ENCODE results near the gene CNN2. TPM values are rescaled to one million over a fixed set of nuclear protein-coding genes. Genes with fewer than 3 reads are reported as not detected.

The CNN2 gene
- total and polyA plus RNA-seq, 2 of the 13 experiments (the other 11 are each of a cell fraction or from before 2014, with no cell fraction given): 63.6 to 70.0 TPM

GRCh38 chr19:993361-993830 lies 33.0 kb upstream of the CNN2 start (continued):
- TF ChIP-seq PAXIP1 (CRISPR knock-in tag; conservative IDR thresholded peaks at IDR 0.05): peak; percentile 92
- TF ChIP-seq NR2F6 (IDR thresholded peaks at IDR 0.05): peak; percentile 84
- peak; percentile 93 for TF ChIP-seq NR2F6 (CRISPR knock-in tag; IDR thresholded peaks at IDR 0.05)
- peak; percentile 96 for TF ChIP-seq PPARG (CRISPR knock-in tag; conservative IDR thresholded peaks at IDR 0.05)
- TF ChIP-seq FOXK2 (IDR thresholded peaks at IDR 0.05): no peak
- 0 out of 2 replicates have a peak, but pooled peaks have one; percentile 46 for TF ChIP-seq ATF2 (CRISPR knock-in tag; IDR thresholded peaks at IDR 0.05)
- TF ChIP-seq FOXP1 (IDR thresholded peaks at IDR 0.05): no peak
- no peak for TF ChIP-seq FOXP1 (CRISPR knock-in tag; IDR thresholded peaks at IDR 0.05)
- TF ChIP-seq ZNF773 (CRISPR knock-in tag; IDR thresholded peaks at IDR 0.05; ENCODE audit: borderline replicate concordance): no peak
- peak; percentile 48 for TF ChIP-seq MAX (IDR thresholded peaks at IDR 0.05)
- peak; percentile 85 for TF ChIP-seq PITX1 (CRISPR knock-in tag; IDR thresholded peaks at IDR 0.05)
- TF ChIP-seq ZNF776 (CRISPR knock-in tag; IDR thresholded peaks at IDR 0.05): no peak
- no peak for TF ChIP-seq RNF219 (CRISPR knock-in tag; IDR thresholded peaks at IDR 0.05)
- no peak for TF ChIP-seq ZNF550 (CRISPR knock-in tag; IDR thresholded peaks at IDR 0.05; ENCODE audit: borderline replicate concordance)
- no peak for TF ChIP-seq NFATC3 (CRISPR knock-in tag; IDR thresholded peaks at IDR 0.05)
- TF ChIP-seq TCF12 (IDR thresholded peaks at IDR 0.05): no peak
- no peak for TF ChIP-seq TCF12 (CRISPR knock-in tag; IDR thresholded peaks at IDR 0.05)
- 0 out of 2 replicates have a peak, but pooled peaks have one; percentile 76 for TF ChIP-seq ZNF33B (CRISPR knock-in tag; IDR thresholded peaks at IDR 0.05)
- no peak for TF ChIP-seq CAMTA2 (CRISPR knock-in tag; IDR thresholded peaks at IDR 0.05; ENCODE audit: borderline replicate concordance)
- TF ChIP-seq TIGD3 (CRISPR knock-in tag; IDR thresholded peaks at IDR 0.05; ENCODE audit: borderline replicate concordance): no peak
- no peak for TF ChIP-seq YEATS2 (CRISPR knock-in tag; IDR thresholded peaks at IDR 0.05; ENCODE audit: borderline replicate concordance)
- TF ChIP-seq HOXA9 (CRISPR knock-in tag; IDR thresholded peaks at IDR 0.05; ENCODE audit: borderline replicate concordance): no peak
- no peak for TF ChIP-seq ZNF557 (CRISPR knock-in tag; IDR thresholded peaks at IDR 0.05)
- TF ChIP-seq TEF (CRISPR knock-in tag; IDR thresholded peaks at IDR 0.05): no peak

Data from HepG2 (cell line).